AG10803 (cell line): ENCODE results near the gene PRDM16.

Source experiments
- DNase-seq: peaks from one replicate; pipeline ENCODE4 v3.0.0; 2010; ENCODE audit warnings: low read depth
- H3K4me3 ChIP-seq: 2 replicates; pipeline ENCODE4 v1.5.1; 2011; ENCODE audit warnings: mild to moderate bottlenecking, low read length, control low read depth
- TF ChIP-seq, protein P1 (sequence below): conservative IDR thresholded peaks from 2 replicates; pipeline ENCODE4 v1.5.1; 2011; ENCODE audit warnings: mild to moderate bottlenecking, low read length, control low read depth, inconsistent platforms

PRDM16 gene

DNA sequence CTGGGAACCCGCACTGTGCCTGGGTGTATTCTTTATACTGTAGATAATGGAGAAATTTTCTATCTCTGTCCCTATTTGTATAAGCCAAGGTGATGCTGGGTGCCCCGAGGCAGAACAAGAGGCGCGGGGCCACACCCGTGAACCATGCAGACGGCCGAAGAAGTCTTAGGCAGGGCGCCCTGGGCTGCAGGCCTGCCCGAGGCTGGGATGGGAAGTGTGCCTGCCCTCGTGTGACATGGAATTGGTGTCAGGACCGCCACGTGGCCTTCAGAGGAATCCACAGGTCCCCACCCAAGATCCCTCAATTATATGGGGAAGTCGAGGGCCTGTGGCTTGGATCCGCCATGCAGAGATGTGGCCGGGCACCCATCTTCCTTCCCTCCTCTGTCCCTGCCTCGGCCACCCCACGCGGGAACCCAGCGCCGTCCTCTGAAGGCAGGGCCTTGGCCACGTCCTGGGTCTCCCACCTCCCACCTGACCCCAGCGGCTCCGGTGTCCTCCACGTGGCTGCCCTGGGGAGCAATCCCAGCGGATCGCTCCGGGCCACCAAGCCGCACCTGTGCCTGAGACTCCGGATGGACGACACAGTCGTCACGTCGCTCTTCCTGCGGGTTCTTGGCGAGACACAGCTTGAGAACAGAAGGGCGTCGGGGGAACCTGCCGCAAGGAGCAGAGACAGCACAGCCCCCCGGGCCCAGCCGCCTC, 365.6 kb downstream of the PRDM16 start:
- no peak overlapping the region for H3K4me3 ChIP-seq
- TF ChIP-seq, protein P1, sequence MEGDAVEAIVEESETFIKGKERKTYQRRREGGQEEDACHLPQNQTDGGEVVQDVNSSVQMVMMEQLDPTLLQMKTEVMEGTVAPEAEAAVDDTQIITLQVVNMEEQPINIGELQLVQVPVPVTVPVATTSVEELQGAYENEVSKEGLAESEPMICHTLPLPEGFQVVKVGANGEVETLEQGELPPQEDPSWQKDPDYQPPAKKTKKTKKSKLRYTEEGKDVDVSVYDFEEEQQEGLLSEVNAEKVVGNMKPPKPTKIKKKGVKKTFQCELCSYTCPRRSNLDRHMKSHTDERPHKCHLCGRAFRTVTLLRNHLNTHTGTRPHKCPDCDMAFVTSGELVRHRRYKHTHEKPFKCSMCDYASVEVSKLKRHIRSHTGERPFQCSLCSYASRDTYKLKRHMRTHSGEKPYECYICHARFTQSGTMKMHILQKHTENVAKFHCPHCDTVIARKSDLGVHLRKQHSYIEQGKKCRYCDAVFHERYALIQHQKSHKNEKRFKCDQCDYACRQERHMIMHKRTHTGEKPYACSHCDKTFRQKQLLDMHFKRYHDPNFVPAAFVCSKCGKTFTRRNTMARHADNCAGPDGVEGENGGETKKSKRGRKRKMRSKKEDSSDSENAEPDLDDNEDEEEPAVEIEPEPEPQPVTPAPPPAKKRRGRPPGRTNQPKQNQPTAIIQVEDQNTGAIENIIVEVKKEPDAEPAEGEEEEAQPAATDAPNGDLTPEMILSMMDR: no peak
- no peak for DNase-seq

DNA sequence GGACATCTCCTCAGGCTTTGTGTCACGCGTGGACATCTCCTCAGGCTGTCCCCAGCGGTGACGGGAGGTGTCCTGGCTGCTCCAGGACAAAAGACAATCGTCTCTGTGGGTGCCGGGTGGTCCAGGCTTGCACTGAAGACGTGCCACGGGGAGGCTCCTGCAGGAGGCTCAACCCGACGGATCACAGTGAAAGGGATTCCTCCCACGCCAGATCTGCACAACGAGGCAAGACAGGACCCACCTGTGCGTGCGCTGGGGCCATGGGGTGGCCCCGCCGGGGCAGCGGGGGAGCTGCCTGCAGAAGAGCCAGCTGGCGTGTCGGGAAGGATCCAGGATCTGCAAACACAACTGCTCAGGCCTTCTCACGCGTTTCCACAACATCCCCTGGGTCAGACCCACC, 366.7 kb downstream of the PRDM16 start:
- no peak overlapping the region for H3K4me3 ChIP-seq
- TF ChIP-seq, protein P1: no peak
- no peak for DNase-seq

DNA sequence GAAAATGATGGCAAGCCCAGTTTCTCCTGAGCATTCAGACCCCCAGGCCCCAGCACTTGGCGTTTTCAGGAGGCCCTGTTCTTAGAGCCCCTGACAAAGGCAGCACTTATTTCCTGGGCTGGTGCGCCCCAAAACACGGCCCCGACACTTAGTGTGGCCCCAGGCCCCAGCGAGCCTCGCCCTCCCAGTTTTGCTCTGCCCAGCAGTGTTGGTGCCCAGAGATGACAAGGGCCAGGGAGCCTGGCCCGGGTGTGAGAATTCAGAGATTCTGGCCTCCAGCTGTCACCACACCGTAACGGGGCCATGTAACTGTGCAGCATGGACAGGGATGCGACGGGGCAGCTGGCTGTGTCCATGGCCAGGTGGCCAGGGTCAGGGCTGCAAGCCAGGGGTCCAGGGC, 367.4 kb downstream of the PRDM16 start:
- TF ChIP-seq, protein P1: no peak
- DNase-seq: no peak
- no peak overlapping the region for H3K4me3 ChIP-seq

DNA sequence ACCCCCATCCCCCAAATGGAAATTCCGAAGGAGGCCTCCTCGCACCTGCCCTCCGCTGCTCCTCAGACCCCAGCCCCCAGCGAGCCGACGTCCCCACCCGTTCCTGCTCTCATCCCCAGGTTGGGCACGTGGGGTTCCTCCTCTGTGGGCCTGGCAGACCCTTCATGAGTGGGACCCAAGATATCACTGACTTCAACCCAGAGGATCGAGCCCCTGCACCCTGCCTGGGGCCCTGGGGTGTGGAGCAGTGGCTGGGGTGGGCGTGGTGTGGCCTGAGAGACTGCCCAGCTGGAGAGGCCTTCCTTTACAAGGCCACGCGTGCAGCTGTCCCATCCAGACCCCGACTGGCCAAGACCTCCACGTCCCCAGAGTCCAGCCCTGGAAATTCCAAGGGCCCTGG, 367.9 kb downstream of the PRDM16 start:
- TF ChIP-seq, protein P1: no peak
- no peak overlapping the region for H3K4me3 ChIP-seq

DNA sequence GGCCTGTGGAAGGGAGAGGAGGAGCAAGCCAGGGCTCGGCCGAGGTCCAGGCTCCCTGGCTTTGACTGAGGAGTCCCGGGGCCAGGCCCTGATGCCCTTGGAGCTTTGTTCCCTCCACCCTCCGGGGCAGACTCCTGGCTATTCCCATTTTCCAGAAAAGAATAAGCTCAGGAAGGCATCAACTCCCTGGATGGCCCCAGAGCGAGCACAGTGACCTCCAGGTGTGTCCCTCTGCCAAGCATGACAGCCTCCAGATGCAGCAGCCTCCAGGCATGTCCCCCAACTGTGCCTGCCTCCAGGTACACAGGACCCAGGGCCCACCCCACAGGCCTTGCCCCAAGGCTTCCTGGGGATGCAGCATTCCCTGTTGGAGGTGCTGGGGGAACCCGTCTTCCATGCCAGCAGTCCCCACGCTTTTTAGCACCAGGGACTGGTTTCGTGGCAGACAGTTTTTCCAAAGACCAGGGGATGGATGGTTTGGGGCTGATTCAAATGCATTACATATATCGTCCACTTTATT, 369.7 kb downstream of the PRDM16 start:
- TF ChIP-seq, protein P1: no peak
- no peak for DNase-seq
- H3K4me3 ChIP-seq: no peak overlapping the region

More for the DNA sequence above, 367.9 kb downstream of the PRDM16 start:
- no peak for DNase-seq

DNA sequence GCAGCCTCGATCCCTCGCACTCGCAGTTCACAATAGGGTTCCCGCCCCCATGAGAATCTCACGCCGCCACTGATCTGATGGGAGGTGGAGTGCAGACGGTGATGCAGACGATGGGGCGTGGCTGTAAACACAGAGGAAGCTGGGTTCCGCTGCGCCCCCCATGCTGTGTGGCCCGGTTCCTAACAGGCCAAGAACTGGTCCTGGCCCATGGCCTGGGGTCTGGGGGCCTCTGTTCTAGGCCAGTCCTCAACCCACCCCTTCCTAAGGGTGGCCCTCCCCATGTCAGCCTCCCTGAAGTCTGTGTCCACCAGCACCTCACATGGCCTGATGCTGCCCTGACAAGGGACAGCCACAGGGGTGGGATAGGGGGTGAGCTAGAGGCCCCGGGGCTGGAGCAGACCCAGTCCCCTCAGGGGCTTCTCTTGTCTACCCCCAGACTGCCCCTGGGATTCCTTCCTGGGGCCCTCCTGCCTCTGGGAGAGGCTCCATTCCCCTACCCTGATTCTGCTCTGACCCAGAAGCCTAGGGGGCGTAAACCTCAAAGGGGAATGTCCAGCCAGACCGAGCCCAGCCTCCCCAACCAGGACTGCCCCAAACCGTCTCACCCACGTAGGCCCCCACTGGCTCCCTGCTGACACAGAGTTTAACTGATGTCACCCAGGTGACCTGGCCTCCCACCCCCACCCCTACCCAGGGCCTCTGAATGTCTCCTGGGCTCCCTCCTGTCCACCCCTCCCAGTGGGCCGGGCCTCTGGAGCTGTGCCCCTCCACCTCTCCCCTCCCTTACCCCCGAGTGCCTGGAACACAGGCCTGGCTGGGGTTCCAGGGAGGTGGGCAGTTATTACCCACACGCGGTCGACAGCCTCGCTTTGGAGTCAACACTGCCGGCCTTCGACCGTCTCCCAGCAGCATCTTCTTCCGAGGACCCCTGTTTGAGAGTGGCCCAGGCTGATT, 370.6 kb downstream of the PRDM16 start:
- DNase-seq: no peak
- H3K4me3 ChIP-seq: no peak overlapping the region
- TF ChIP-seq, protein P1: no peak
